Trophoblast cell (in vitro differentiated cells and primary cell): ENCODE results near the gene MOSPD3.

Source experiments
- DNase-seq, 2 donors: peaks; one replicate each; pipeline ENCODE4 v3.0.0-alpha.2; 2016
- H2AFZ ChIP-seq: 2 replicates; pipeline ENCODE4 v1.6.1; 2013; ENCODE audit warnings: low read length, moderate library complexity, mild to moderate bottlenecking; ENCODE audit not compliant: insufficient read depth, poor library complexity
- H2AK5ac ChIP-seq: 2 replicates; pipeline ENCODE4 v1.6.1; 2013; ENCODE audit warnings: mild to moderate bottlenecking, low read length
- H2BK120ac ChIP-seq: 2 replicates; pipeline ENCODE4 v1.6.1; 2013; ENCODE audit warnings: low read length, mild to moderate bottlenecking, moderate library complexity; ENCODE audit not compliant: insufficient read depth, poor library complexity
- H2BK12ac ChIP-seq: 2 replicates; pipeline ENCODE4 v1.6.1; 2013; ENCODE audit warnings: mild to moderate bottlenecking, low read length, moderate library complexity
- H2BK5ac ChIP-seq: 2 replicates; pipeline ENCODE4 v1.6.1; 2013; ENCODE audit warnings: low read length, low read depth, moderate library complexity, mild to moderate bottlenecking; ENCODE audit not compliant: poor library complexity
- H3K14ac ChIP-seq: 2 replicates; pipeline ENCODE4 v1.6.1; 2013; ENCODE audit warnings: mild to moderate bottlenecking, low read length
- H3K18ac ChIP-seq: 2 replicates; pipeline ENCODE4 v1.6.1; 2013; ENCODE audit warnings: mild to moderate bottlenecking, low read length
- H3K23ac ChIP-seq: 2 replicates; pipeline ENCODE4 v1.6.1; 2013; ENCODE audit warnings: low read length
- H3K27ac ChIP-seq: 2 replicates; pipeline ENCODE4 v1.5.1; 2013; ENCODE audit warnings: low read depth, mild to moderate bottlenecking, inconsistent platforms, low read length, moderate library complexity
- H3K27me3 ChIP-seq: 2 replicates; pipeline ENCODE4 v1.6.1; 2013; ENCODE audit warnings: inconsistent platforms, mild to moderate bottlenecking, low read length, moderate library complexity; ENCODE audit not compliant: insufficient read depth
- H3K36me3 ChIP-seq, 2 experiments: 1 replicate in 1 of 2; 2 replicates in 1 of 2; pipeline ENCODE4 v1.6.1; 2013; ENCODE audit warnings: low read length in 2 of 2, mild to moderate bottlenecking in 2 of 2, moderate library complexity in 1 of 2; ENCODE audit not compliant: insufficient read depth in 2 of 2, control insufficient read depth in 1 of 2
- H3K4ac ChIP-seq: 2 replicates; pipeline ENCODE4 v1.6.1; 2013; ENCODE audit warnings: low read depth, mild to moderate bottlenecking, low read length, moderate library complexity
- H3K4me1 ChIP-seq, 2 experiments: 1 replicate in 1 of 2; 2 replicates in 1 of 2; pipeline ENCODE4 v1.6.1; 2013; ENCODE audit warnings: low read length in 2 of 2, mild to moderate bottlenecking in 2 of 2, moderate library complexity in 1 of 2; ENCODE audit not compliant: insufficient read depth in 2 of 2, control insufficient read depth in 1 of 2
- H3K4me2 ChIP-seq: 2 replicates; pipeline ENCODE4 v1.6.1; 2013; ENCODE audit warnings: inconsistent platforms, mild to moderate bottlenecking, low read length, moderate library complexity
- H3K4me3 ChIP-seq: 2 replicates; pipeline ENCODE4 v1.5.1; 2013; ENCODE audit warnings: mild to moderate bottlenecking, low read depth, low read length, inconsistent platforms
- H3K79me1 ChIP-seq: one replicate; pipeline ENCODE4 v1.6.1; 2013; ENCODE audit warnings: low read length
- H3K79me2 ChIP-seq: 2 replicates; pipeline ENCODE4 v1.6.1; 2013; ENCODE audit warnings: low read length, mild to moderate bottlenecking; ENCODE audit not compliant: control insufficient read depth, insufficient read depth, poor library complexity
- H3K9ac ChIP-seq: 2 replicates; pipeline ENCODE4 v1.6.1; 2013; ENCODE audit warnings: mild to moderate bottlenecking, low read length
- H3K9me3 ChIP-seq: 2 replicates; pipeline ENCODE4 v1.6.1; 2013; ENCODE audit warnings: low read depth, mild to moderate bottlenecking, control low read depth, inconsistent platforms, low read length; ENCODE audit not compliant: insufficient read depth
- H4K12ac ChIP-seq: 2 replicates; pipeline ENCODE4 v1.6.1; 2013; ENCODE audit warnings: low read depth, mild to moderate bottlenecking, low read length, moderate library complexity
- H4K8ac ChIP-seq: 2 replicates; pipeline ENCODE4 v1.6.1; 2013; ENCODE audit warnings: low read depth, mild to moderate bottlenecking, low read length, moderate library complexity
- H4K91ac ChIP-seq: one replicate; pipeline ENCODE4 v1.6.1; 2013; ENCODE audit warnings: low read depth, mild to moderate bottlenecking, low read length, moderate library complexity
- whole genome bisulfite sequencing: extraction: QIAGEN DNeasy Blood & Tissue Kit; methylation state at CpG from one replicate; pipeline ENCODE4 v1.1.7; 2013; ENCODE audit warnings: missing lambda C conversion rate; ENCODE audit not compliant: insufficient read length, insufficient coverage; ENCODE audit errors: extremely low coverage; 5-methylcytosine and 5-hydroxymethylcytosine counted together

The MOSPD3 gene

GRCh38 chr7:100585511-100586265 is 26.7 kb upstream of the MOSPD3 start, which contains the start of gene LRCH4:
TSS of gene LRCH4 (minus strand) at chr7:100586129. CDS start at chr7:100586100, 29 bp downstream.
- DNase-seq, result peak; percentile 72 to 77
- Histone ChIP-seq H3K23ac (no peak within 1 kb of the TSS), H3K4ac (peak within 1 kb of the TSS; percentile 91)

GRCh38 chr7:100586266-100587025 is 25.9 kb upstream of the MOSPD3 start, which contains the start of gene FBXO24:
TSS of gene FBXO24 (plus strand) at chr7:100586328. CDS start at chr7:100586626, 298 bp downstream.
- peak within 1 kb of the TSS; percentile 94 for H4K12ac ChIP-seq
- peaks cover 6% of the 10 kb centered on the region for H3K79me2 ChIP-seq
- peak within 1 kb of the TSS; percentile 98 for H3K18ac ChIP-seq
- H2AFZ ChIP-seq, result peak within 1 kb of the TSS; percentile 89
- H2BK12ac ChIP-seq, result peak within 1 kb of the TSS; percentile 47
- H3K9me3 ChIP-seq, result no peaks in the 10 kb centered on the region
- H3K23ac ChIP-seq, result no peak within 1 kb of the TSS
- peak within 1 kb of the TSS; percentile 94 for H3K4me3 ChIP-seq
- peaks cover 17% of the 10 kb centered on the region for H3K79me1 ChIP-seq
- peak within 1 kb of the TSS; percentile 93 for H2BK5ac ChIP-seq
- DNase-seq, result peak; percentile 100
- peak within 1 kb of the TSS; percentile 94 for H3K9ac ChIP-seq
- H3K4me2 ChIP-seq, result peak within 1 kb of the TSS; percentile 91
- no peaks in the 10 kb centered on the region for H3K27me3 ChIP-seq
- H3K36me3 ChIP-seq, result peaks cover 16 to 17% of the 10 kb centered on the region in 2 experiments
- H4K91ac ChIP-seq, result peak within 1 kb of the TSS; percentile 99
- WGBS, result no CpG with 5 or more reads among the region's 53 CpGs
- H4K8ac ChIP-seq, result peak within 1 kb of the TSS; percentile 99
- H3K4me1 ChIP-seq, result peaks cover 12 to 21% of the 10 kb centered on the region in 2 experiments
- H3K4ac ChIP-seq, result peak within 1 kb of the TSS; percentile 91
- peak within 1 kb of the TSS; percentile 99 for H3K14ac ChIP-seq
- peak within 1 kb of the TSS; percentile 97 for H3K27ac ChIP-seq
- no peak within 1 kb of the TSS for H2AK5ac ChIP-seq
- H2BK120ac ChIP-seq, result peak within 1 kb of the TSS; percentile 84

More at GRCh38 chr7:100585511-100586265, 26.7 kb upstream of the MOSPD3 start, which contains the start of gene LRCH4:
- Histone ChIP-seq H3K18ac (peak within 1 kb of the TSS; percentile 98), H3K27me3 (no peaks in the 10 kb centered on the region), H3K9me3 (peaks cover 2% of the 10 kb centered on the region), H3K79me1 (peaks cover 17% of the 10 kb centered on the region), H4K12ac (peak within 1 kb of the TSS; percentile 94), H3K79me2 (peaks cover 6% of the 10 kb centered on the region), H2BK120ac (peak within 1 kb of the TSS; percentile 84), H3K4me3 (peak within 1 kb of the TSS; percentile 94), H4K8ac (peak within 1 kb of the TSS; percentile 99), H2BK5ac (peak within 1 kb of the TSS; percentile 93), H3K4me1 (peaks cover 12 to 21% of the 10 kb centered on the region in 2 experiments), H2BK12ac (peak within 1 kb of the TSS; percentile 47), H3K4me2 (peak within 1 kb of the TSS; percentile 91), H2AFZ (peak within 1 kb of the TSS; percentile 89), H3K36me3 (peaks cover 23% of the 10 kb centered on the region in 2 experiments), H3K27ac (peak within 1 kb of the TSS; percentile 97), H4K91ac (peak within 1 kb of the TSS; percentile 99), H2AK5ac (no peak within 1 kb of the TSS), H3K14ac (peak within 1 kb of the TSS; percentile 99), H3K9ac (peak within 1 kb of the TSS; percentile 94)
- WGBS, result no CpG with 5 or more reads among the region's 61 CpGs

- H2BK5ac ChIP-seq, result no peak overlapping the region
- no peak overlapping the region for H2BK120ac ChIP-seq
- peaks cover 6% of the 10 kb centered on the region for H3K79me2 ChIP-seq
- H3K79me1 ChIP-seq, result peaks cover 17% of the 10 kb centered on the region
- H2AK5ac ChIP-seq, result no peak overlapping the region
- H3K27ac ChIP-seq, result no peak overlapping the region
- H3K9me3 ChIP-seq, result no peaks in the 10 kb centered on the region
- H3K23ac ChIP-seq, result no peak overlapping the region
- no CpG with 5 or more reads among the region's 1 CpG for WGBS
- no peak overlapping the region for H2BK12ac ChIP-seq
- H4K91ac ChIP-seq, result no peak overlapping the region
- DNase-seq, result peak in 1 of 2 donors; percentile 31
- peaks cover 10 to 17% of the 10 kb centered on the region in 2 experiments for H3K4me1 ChIP-seq
- no peak overlapping the region for H3K18ac ChIP-seq
- H3K14ac ChIP-seq, result no peak overlapping the region
- H3K4ac ChIP-seq, result no peak overlapping the region
- H4K8ac ChIP-seq, result no peak overlapping the region
- no peak overlapping the region for H3K4me2 ChIP-seq
- H3K4me3 ChIP-seq, result no peak overlapping the region
- H2AFZ ChIP-seq, result no peak overlapping the region
- peaks cover 3% of the 10 kb centered on the region in 2 experiments for H3K36me3 ChIP-seq
- H3K9ac ChIP-seq, result no peak overlapping the region
- no peak overlapping the region for H4K12ac ChIP-seq
- H3K27me3 ChIP-seq, result no peaks in the 10 kb centered on the region
Observed at GRCh38 chr7:100588438-100588837, 23.9 kb upstream of the MOSPD3 start.

GRCh38 chr7:100589341-100589947 is 22.9 kb upstream of the MOSPD3 start:
- Histone ChIP-seq H3K4me1 (peaks cover 2 to 8% of the 10 kb centered on the region in 2 experiments), H3K4me3 (no peak overlapping the region), H3K9ac (no peak overlapping the region), H3K27me3 (no peaks in the 10 kb centered on the region), H2AFZ (no peak overlapping the region), H2BK120ac (no peak overlapping the region), H3K9me3 (no peaks in the 10 kb centered on the region), H3K79me2 (peaks cover 2% of the 10 kb centered on the region), H3K23ac (no peak overlapping the region), H2BK5ac (no peak overlapping the region), H4K8ac (no peak overlapping the region), H3K4ac (no peak overlapping the region), H4K12ac (no peak overlapping the region), H4K91ac (no peak overlapping the region), H3K14ac (no peak overlapping the region), H2BK12ac (no peak overlapping the region), H3K18ac (no peak overlapping the region), H3K4me2 (no peak overlapping the region), H3K27ac (no peak overlapping the region), H3K79me1 (peaks cover 14% of the 10 kb centered on the region), H3K36me3 (no peaks in the 10 kb centered on the region), H2AK5ac (no peak overlapping the region)
- WGBS, result no CpG with 5 or more reads among the region's 7 CpGs
- no peak for DNase-seq
